ENCODE data around the gene PLP1.

Gene PLP1

GRCh38 chrX:103776546-103776945, at the start of gene PLP1:
Gene PLP1, plus strand, starts transcription at chrX:103776840. Its CDS starts 156 bp downstream, at chrX:103776996.
- no peaks in the 10 kb centered on the region for H3K4me1 ChIP-seq (ENCODE audit: control insufficient read depth, insufficient read depth, low read length)
- H3K9ac ChIP-seq (ENCODE audit: low read length), result no peak within 1 kb of the TSS
- no peaks in the 10 kb centered on the region for H3K27me3 ChIP-seq (ENCODE audit: control insufficient read depth, insufficient read depth, low read length)
- no peak within 1 kb of the TSS for H3K4me3 ChIP-seq (ENCODE audit: low read length)
- no peaks in the 10 kb centered on the region for H3K9me3 ChIP-seq (ENCODE audit: control insufficient read depth, low read length)
- H3K36me3 ChIP-seq (ENCODE audit: control insufficient read depth, insufficient read depth, low read length), result no peaks in the 10 kb centered on the region

DNA sequence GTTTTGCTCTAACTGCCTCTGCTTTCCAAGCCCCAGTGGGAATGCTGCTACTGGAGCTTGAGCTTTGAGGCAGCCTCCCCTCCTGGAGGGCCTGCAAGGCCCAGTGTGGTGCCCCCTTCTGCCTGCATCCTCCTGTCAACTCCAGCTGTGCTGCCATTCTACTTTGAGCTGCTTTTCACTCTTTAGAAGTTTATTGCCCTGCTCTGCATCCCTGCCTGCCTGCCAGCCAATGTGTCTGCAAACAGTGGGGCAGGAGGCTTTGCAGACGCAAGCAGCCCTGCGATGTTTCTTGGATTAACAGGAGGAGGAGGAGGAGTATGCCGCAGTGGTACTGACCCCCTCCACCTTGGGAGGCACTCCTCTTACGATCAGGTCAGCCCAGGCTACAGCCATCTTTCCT, 49.5 kb upstream of the PLP1 start:
- Histone ChIP-seq H3K36me3 (ENCODE audit: control insufficient read depth, insufficient read depth, low read length) (no peaks in the 10 kb centered on the region), H3K27me3 (ENCODE audit: control insufficient read depth, insufficient read depth, low read length) (no peaks in the 10 kb centered on the region), H3K4me3 (ENCODE audit: low read length) (no peak overlapping the region), H3K9me3 (ENCODE audit: control insufficient read depth, low read length) (no peaks in the 10 kb centered on the region), H3K4me1 (ENCODE audit: control insufficient read depth, insufficient read depth, low read length) (no peaks in the 10 kb centered on the region), H3K9ac (ENCODE audit: low read length) (no peak overlapping the region)

DNA sequence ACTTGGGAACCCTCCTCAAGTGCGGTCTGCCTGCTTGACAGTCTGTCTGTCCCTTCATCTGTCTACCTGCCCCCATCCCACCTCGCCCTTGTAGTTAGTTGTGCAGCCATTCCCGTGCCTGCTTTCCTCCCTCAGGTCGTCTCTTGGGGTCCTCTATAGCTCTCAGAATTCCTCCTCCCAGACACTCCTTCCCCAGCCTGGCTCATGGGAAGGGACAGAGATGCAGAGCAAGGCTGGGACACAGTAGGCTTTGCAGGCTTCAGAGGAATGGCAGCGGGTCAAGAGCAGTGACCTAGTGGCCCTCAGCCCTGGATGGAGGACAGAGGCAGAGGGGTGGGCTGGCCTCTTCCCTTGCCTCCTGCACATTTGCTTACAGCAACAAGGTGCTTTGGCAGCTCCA, 47.6 kb upstream of the PLP1 start:
- no peaks in the 10 kb centered on the region for H3K4me1 ChIP-seq (ENCODE audit: control insufficient read depth, insufficient read depth, low read length)
- H3K4me3 ChIP-seq (ENCODE audit: low read length), result no peak overlapping the region
- H3K36me3 ChIP-seq (ENCODE audit: control insufficient read depth, insufficient read depth, low read length), result no peaks in the 10 kb centered on the region
- no peaks in the 10 kb centered on the region for H3K9me3 ChIP-seq (ENCODE audit: control insufficient read depth, low read length)
- no peak overlapping the region for H3K9ac ChIP-seq (ENCODE audit: low read length)
- no peaks in the 10 kb centered on the region for H3K27me3 ChIP-seq (ENCODE audit: control insufficient read depth, insufficient read depth, low read length)

DNA sequence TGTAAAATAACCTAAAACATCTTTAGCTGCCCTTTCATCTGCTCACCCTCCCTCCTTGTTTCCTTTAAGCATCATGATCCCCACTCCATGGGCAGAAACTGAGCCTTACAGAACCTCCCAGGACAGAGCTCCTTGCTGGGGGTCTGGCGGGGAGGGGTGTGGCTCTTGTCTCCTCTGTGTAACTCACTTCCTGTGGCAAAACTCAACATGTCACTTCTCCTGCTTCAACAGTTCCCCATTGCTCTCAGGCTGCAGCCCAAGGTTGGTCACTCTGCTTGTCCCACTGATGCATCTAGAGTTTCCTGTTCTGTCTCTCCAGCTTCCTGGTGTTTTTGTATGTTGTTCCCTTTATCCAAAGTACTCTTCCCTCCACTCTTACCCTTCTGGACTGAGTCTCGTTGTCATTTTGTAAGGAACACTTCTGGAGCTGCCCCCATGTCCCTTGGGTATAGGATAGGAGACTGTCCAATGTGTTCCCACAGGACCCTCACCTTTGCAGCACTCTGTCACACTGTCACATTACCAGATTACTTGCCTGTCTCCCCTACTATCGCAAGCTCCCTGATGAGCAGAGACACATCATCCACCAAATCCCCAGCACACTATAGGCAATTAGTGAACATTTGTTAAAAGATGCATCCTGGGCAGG, 46.4 kb upstream of the PLP1 start:
- Histone ChIP-seq H3K36me3 (ENCODE audit: control insufficient read depth, insufficient read depth, low read length) (no peaks in the 10 kb centered on the region), H3K4me3 (ENCODE audit: low read length) (no peak overlapping the region), H3K27me3 (ENCODE audit: control insufficient read depth, insufficient read depth, low read length) (no peaks in the 10 kb centered on the region), H3K9me3 (ENCODE audit: control insufficient read depth, low read length) (no peaks in the 10 kb centered on the region), H3K9ac (ENCODE audit: low read length) (no peak overlapping the region), H3K4me1 (ENCODE audit: control insufficient read depth, insufficient read depth, low read length) (no peaks in the 10 kb centered on the region)

DNA sequence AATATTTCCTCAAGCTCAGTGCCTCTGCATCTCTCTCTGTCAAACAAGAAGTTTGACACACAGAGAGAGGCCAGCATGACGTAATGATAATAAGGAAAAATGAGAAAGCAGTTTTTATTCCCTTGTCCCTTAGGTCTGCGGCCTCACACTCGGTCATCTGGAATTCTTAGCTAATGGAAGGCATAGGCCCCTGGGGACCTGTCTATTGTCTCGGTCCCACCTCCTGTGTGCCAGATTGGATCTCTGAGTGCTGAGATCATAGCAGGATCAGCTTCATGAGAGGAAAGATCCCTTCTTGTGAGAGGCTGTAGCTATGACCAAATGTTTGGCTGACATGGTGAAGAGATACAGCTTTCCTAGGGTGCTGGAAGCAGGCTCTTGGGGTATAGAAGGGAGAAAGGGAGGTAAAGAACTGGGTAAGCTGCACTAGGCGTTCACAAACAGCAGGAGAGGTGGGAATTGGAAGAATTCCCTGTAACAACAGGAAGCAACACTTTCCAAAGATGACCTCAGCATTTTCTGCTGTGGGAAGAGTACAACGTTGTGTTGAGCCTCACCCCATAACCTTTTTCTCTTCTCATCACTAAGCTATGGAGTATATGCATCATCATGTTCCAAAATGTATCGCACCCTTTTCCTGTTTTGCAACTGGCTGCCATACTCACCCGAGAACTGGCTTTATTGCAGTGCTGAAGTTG, 45.7 kb upstream of the PLP1 start:
- Histone ChIP-seq H3K36me3 (ENCODE audit: control insufficient read depth, insufficient read depth, low read length) (no peaks in the 10 kb centered on the region), H3K9ac (ENCODE audit: low read length) (no peak overlapping the region), H3K27me3 (ENCODE audit: control insufficient read depth, insufficient read depth, low read length) (no peaks in the 10 kb centered on the region), H3K4me3 (ENCODE audit: low read length) (no peak overlapping the region), H3K9me3 (ENCODE audit: control insufficient read depth, low read length) (no peaks in the 10 kb centered on the region), H3K4me1 (ENCODE audit: control insufficient read depth, insufficient read depth, low read length) (no peaks in the 10 kb centered on the region)

- Histone ChIP-seq H3K9me3 (ENCODE audit: control insufficient read depth, low read length) (no peaks in the 10 kb centered on the region), H3K9ac (ENCODE audit: low read length) (no peak overlapping the region), H3K4me3 (ENCODE audit: low read length) (no peak overlapping the region), H3K27me3 (ENCODE audit: control insufficient read depth, insufficient read depth, low read length) (no peaks in the 10 kb centered on the region), H3K4me1 (ENCODE audit: control insufficient read depth, insufficient read depth, low read length) (no peaks in the 10 kb centered on the region), H3K36me3 (ENCODE audit: control insufficient read depth, insufficient read depth, low read length) (no peaks in the 10 kb centered on the region)
These were observed 43.6 kb upstream of the PLP1 start for GRCh38 chrX:103733017-103733416.

DNA sequence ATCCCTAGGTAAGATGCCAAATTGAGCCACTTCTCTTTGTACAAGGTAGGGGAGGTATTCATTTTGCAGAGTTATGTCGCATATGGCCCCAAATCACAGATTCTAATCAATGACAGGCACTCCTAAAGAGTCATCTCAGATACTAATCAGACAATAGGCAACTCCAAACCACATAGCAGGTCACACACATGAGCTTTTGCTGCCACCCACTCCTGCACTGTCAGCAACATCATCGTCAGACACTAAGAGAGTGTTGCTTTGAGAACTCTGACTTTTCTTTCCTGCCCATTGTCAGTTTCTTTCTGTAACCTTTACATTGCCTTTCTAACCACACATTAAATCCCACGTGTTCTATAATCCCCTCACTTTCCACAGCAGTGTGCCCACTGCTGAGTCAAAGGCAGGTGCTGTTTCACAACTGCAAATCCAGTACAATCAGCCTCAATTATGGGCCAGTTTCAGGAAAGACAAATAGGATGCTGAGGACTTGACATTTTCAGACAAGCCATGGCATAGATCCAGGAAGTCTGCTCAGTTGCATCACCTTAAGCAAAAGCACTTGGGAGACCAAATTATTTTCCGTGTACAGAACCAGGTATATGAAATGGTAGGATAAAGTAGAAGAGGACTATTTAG, 42.4 kb upstream of the PLP1 start:
- H3K36me3 ChIP-seq (ENCODE audit: control insufficient read depth, insufficient read depth, low read length), result no peaks in the 10 kb centered on the region
- H3K27me3 ChIP-seq (ENCODE audit: control insufficient read depth, insufficient read depth, low read length), result no peaks in the 10 kb centered on the region
- H3K4me3 ChIP-seq (ENCODE audit: low read length), result no peak overlapping the region
- H3K9me3 ChIP-seq (ENCODE audit: control insufficient read depth, low read length), result no peaks in the 10 kb centered on the region
- no peaks in the 10 kb centered on the region for H3K4me1 ChIP-seq (ENCODE audit: control insufficient read depth, insufficient read depth, low read length)
- no peak overlapping the region for H3K9ac ChIP-seq (ENCODE audit: low read length)

- H3K4me1 ChIP-seq (ENCODE audit: control insufficient read depth, insufficient read depth, low read length), result no peaks in the 10 kb centered on the region
- no peaks in the 10 kb centered on the region for H3K36me3 ChIP-seq (ENCODE audit: control insufficient read depth, insufficient read depth, low read length)
- H3K9me3 ChIP-seq (ENCODE audit: control insufficient read depth, low read length), result no peaks in the 10 kb centered on the region
- no peaks in the 10 kb centered on the region for H3K27me3 ChIP-seq (ENCODE audit: control insufficient read depth, insufficient read depth, low read length)
- no peak overlapping the region for H3K9ac ChIP-seq (ENCODE audit: low read length)
- no peak overlapping the region for H3K4me3 ChIP-seq (ENCODE audit: low read length)
These were observed 38.9 kb upstream of the PLP1 start for GRCh38 chrX:103737696-103738095.

DNA sequence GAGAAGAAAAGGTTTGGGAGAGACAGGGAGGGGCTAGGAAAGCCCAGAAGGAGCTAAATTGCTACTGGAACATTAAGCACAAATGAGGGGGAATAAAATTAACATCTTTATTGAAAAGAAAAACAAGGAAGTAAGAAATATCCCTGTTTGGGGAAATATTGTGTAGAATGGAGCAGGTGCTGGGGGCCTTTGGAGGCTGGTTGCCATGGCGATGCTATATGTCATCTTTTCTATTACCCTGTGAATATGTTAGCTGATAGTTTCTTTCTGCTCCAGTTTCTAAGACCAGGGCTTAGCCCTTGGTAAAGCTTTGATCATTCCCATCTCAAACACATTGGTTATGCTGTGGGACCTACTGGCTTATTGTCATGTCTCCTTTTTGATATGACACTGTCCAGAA, 37.2 kb upstream of the PLP1 start:
- Histone ChIP-seq H3K36me3 (ENCODE audit: control insufficient read depth, insufficient read depth, low read length) (no peaks in the 10 kb centered on the region), H3K9me3 (ENCODE audit: control insufficient read depth, low read length) (no peaks in the 10 kb centered on the region), H3K4me1 (ENCODE audit: control insufficient read depth, insufficient read depth, low read length) (no peaks in the 10 kb centered on the region), H3K27me3 (ENCODE audit: control insufficient read depth, insufficient read depth, low read length) (no peaks in the 10 kb centered on the region), H3K9ac (ENCODE audit: low read length) (no peak overlapping the region), H3K4me3 (ENCODE audit: low read length) (no peak overlapping the region)

DNA sequence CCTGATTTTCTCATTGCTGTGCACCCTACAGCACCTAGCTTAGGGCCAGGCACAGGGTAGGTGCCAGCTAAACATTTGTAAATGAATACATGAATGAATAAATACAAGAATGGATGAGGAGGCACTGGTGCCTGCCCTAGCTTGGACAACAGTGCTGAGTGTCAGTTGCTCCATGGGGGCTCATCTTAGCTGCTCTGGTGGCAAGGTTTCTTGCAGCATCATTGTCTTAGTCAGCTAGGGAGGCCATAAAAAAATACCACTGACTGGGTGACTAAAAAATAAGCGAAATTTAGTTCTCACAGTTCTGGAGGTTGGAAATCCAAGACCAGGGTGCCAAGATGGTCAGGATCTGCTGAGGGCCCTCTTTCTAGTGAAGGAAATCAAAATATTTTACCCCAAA, 34.8 kb upstream of the PLP1 start:
- Histone ChIP-seq H3K9ac (ENCODE audit: low read length) (no peak overlapping the region), H3K36me3 (ENCODE audit: control insufficient read depth, insufficient read depth, low read length) (no peaks in the 10 kb centered on the region), H3K27me3 (ENCODE audit: control insufficient read depth, insufficient read depth, low read length) (no peaks in the 10 kb centered on the region), H3K9me3 (ENCODE audit: control insufficient read depth, low read length) (no peaks in the 10 kb centered on the region), H3K4me3 (ENCODE audit: low read length) (no peak overlapping the region), H3K4me1 (ENCODE audit: control insufficient read depth, insufficient read depth, low read length) (no peaks in the 10 kb centered on the region)

- H3K9me3 ChIP-seq (ENCODE audit: control insufficient read depth, low read length), result no peaks in the 10 kb centered on the region
- H3K36me3 ChIP-seq (ENCODE audit: control insufficient read depth, insufficient read depth, low read length), result no peaks in the 10 kb centered on the region
- H3K9ac ChIP-seq (ENCODE audit: low read length), result no peak overlapping the region
- no peaks in the 10 kb centered on the region for H3K4me1 ChIP-seq (ENCODE audit: control insufficient read depth, insufficient read depth, low read length)
- no peak overlapping the region for H3K4me3 ChIP-seq (ENCODE audit: low read length)
- H3K27me3 ChIP-seq (ENCODE audit: control insufficient read depth, insufficient read depth, low read length), result no peaks in the 10 kb centered on the region
These were observed 34.3 kb upstream of the PLP1 start for GRCh38 chrX:103742339-103742738.

DNA sequence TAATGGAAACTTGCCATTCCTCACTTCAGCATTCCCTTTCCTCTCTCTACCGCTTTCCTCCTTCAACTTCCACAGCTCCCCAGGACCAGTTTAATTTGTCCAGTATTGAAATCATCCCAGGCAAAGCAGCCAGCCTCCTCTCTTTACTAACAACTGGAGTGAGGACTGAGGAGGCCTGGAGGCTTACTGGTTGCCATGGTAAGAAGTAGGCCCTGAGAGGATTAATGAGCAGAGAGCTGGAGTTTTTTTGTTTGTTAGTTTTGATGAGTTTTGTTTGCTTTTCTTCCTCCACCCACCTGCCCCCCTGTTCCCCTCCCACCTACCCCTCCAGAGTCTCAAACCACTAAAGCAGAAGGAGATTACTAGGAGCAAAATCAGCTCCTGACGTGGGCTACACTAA, 29.5 kb upstream of the PLP1 start:
- H3K27me3 ChIP-seq (ENCODE audit: control insufficient read depth, insufficient read depth, low read length), result no peaks in the 10 kb centered on the region
- no peaks in the 10 kb centered on the region for H3K4me1 ChIP-seq (ENCODE audit: control insufficient read depth, insufficient read depth, low read length)
- H3K9me3 ChIP-seq (ENCODE audit: control insufficient read depth, low read length), result no peaks in the 10 kb centered on the region
- H3K4me3 ChIP-seq (ENCODE audit: low read length), result no peak overlapping the region
- H3K36me3 ChIP-seq (ENCODE audit: control insufficient read depth, insufficient read depth, low read length), result no peaks in the 10 kb centered on the region
- H3K9ac ChIP-seq (ENCODE audit: low read length), result no peak overlapping the region
